Pancreas (tissue), 10 donors: ENCODE results near the gene ANKS6. TPM values are rescaled to one million over a fixed set of nuclear protein-coding genes. Genes with fewer than 3 reads are reported as not detected.

ENCODE experiments used
- ATAC-seq, 4 donors: fragments of 200-7000 bp; cut with Tn5 transposase; one replicate each; pipeline versions ENCODE4 v1.8.0 to v1.9.1; 2020; ENCODE audit warnings: mild to moderate bottlenecking in 4 of 4, moderate library complexity in 4 of 4
- DNase-seq, 6 donors: peaks; one replicate each; pipeline ENCODE4 v3.0.0-alpha.2; 2020
- FAIRE-seq: peaks from 2 replicates; lab custom pipeline; 2012; peaks lifted over from hg19 to GRCh38; lab: Jason Lieb, UNC
- H3K27ac ChIP-seq, 4 donors: fragments of 200-600 bp; sonication (generic); 1 replicate in 3 of 4; 2 replicates in 1 of 4; pipeline versions ENCODE4 v1.5.0 to v1.8.0; 2020
- H3K27me3 ChIP-seq, 4 donors: fragments of 200-600 bp; one replicate each; pipeline ENCODE4 v1.8.0; 2021
- H3K36me3 ChIP-seq, 3 donors: fragments of 200-600 bp; sonication (generic) in 1 of 3; one replicate each; pipeline versions ENCODE4 v1.5.0 to v1.8.0; 2020 to 2021
- H3K4me1 ChIP-seq, 3 donors: fragments of 200-600 bp; one replicate each; pipeline ENCODE4 v1.8.0; 2021
- H3K4me3 ChIP-seq, 4 donors: fragments of 200-600 bp; sonication (generic) in 2 of 4; one replicate each; pipeline versions ENCODE4 v1.5.0 to v1.8.0; 2020 to 2021
- H3K9me3 ChIP-seq, 4 donors: fragments of 200-600 bp; one replicate each; pipeline ENCODE4 v1.8.0; 2021
- CTCF ChIP-seq, 4 donors: fragments of 200-600 bp; sonication (generic) in 3 of 4; IDR thresholded peaks; one replicate each; pipeline versions ENCODE4 v1.5.0 to v1.8.0; 2021; ENCODE audit warnings: antibody characterized with exemption in 4 of 4
- WGBS, 2 donors: extraction: QIAGEN DNeasy Blood & Tissue Kit; methylation state at CpG; one replicate each; pipeline ENCODE4 v1.1.7; 2013; 5-methylcytosine and 5-hydroxymethylcytosine counted together
- intact Hi-C, 3 donors: fragments of 100-400 bp; cut with DNase I; formaldehyde crosslinking; loops; one replicate each; pipeline versions ENCODE4 v1.11.1 to v1.14.2; 2022
- polyA plus RNA-seq, 2 donors: library from polyadenylated mRNA; stranded (reverse); fragments of 200-250 nt; gene quantifications; one replicate each; pipeline ENCODE4 v1.2.3, GENCODE V29; 2013
- total RNA-seq, 6 donors: library from RNA; stranded (reverse); fragmentation: NEBNext Ultra II Directional in 4 of 6; extraction: Animal tissue kit (Norgen Biotek cat#: 25700) in 4 of 6; gene quantifications; one replicate each; pipeline versions ENCODE4 v1.2.1 to v1.2.4, GENCODE V29; 2021 to 2023
- donor health status: healthy with polysubstance abuse.
- donor health status: DM: no; HTN: no; CAD: no; lungs with moderate emphysema.
- donor health status: DM: no; HTN: no; CAD: no.
- donor health status: control.
- donor health status: control.
- donor health status: Bipolar disorder and iron deficiency.
- donor health status: DM: yes; HTN: yes; CAD: no.
- donor health status: DM: no; HTN: no; CAD: no.
- donor health status: DM: no; HTN: no; CAD: no.
- donor health status: DM: yes; HTN: yes; CAD: no.

The ANKS6 gene
- total and polyA plus RNA-seq, 8 donors, result 10.6 to 20.6 (median 12.3) TPM

- no peak for ATAC-seq
- H3K27ac ChIP-seq, result no peak overlapping the region
- no peaks in the 10 kb centered on the region for H3K27me3 ChIP-seq
- WGBS, 2 donors, result 93 to 97% methylated on average over 7 of the region's 7 CpGs
- no peak overlapping the region for H3K4me3 ChIP-seq
- no peaks in the 10 kb centered on the region for H3K9me3 ChIP-seq
- peaks cover 0 to 56% (median 6%) of the 10 kb centered on the region in 3 donors for H3K36me3 ChIP-seq
- FAIRE-seq, result no peak
- H3K4me1 ChIP-seq, result no peaks in the 10 kb centered on the region
- intact Hi-C loops, result no loop called here
- no peak for DNase-seq
- no peak for TF ChIP-seq CTCF (IDR thresholded peaks at IDR 0.05)
Measured at GRCh38 chr9:98767915-98768314, 28.4 kb downstream of the ANKS6 start.

- Histone ChIP-seq H3K4me1 (no peaks in the 10 kb centered on the region), H3K4me3 (no peak overlapping the region), H3K9me3 (no peaks in the 10 kb centered on the region), H3K36me3 (peaks cover 0 to 49% (median 6%) of the 10 kb centered on the region in 3 donors), H3K27me3 (no peaks in the 10 kb centered on the region), H3K27ac (no peak overlapping the region)
- 92 to 98% methylated on average over 3 of the region's 3 CpGs for WGBS, 2 donors
- intact Hi-C loops, result no loop called here
- TF ChIP-seq CTCF (IDR thresholded peaks at IDR 0.05), result no peak
- no peak for DNase-seq
- FAIRE-seq, result no peak
- no peak for ATAC-seq
Measured at GRCh38 chr9:98767196-98767595, 29.2 kb downstream of the ANKS6 start.

- no peaks in the 10 kb centered on the region for H3K4me1 ChIP-seq
- TF ChIP-seq CTCF (IDR thresholded peaks at IDR 0.05), result no peak
- H3K4me3 ChIP-seq, result no peak overlapping the region
- no peak for DNase-seq
- 92 to 93% methylated on average over 2 of the region's 2 CpGs for WGBS, 2 donors
- no peaks in the 10 kb centered on the region for H3K9me3 ChIP-seq
- intact Hi-C loops, result no loop called here
- no peak for ATAC-seq
- H3K27me3 ChIP-seq, result no peaks in the 10 kb centered on the region
- FAIRE-seq, result no peak
- H3K36me3 ChIP-seq, result peaks cover 0 to 43% (median 6%) of the 10 kb centered on the region in 3 donors
- H3K27ac ChIP-seq, result no peak overlapping the region
Measured at GRCh38 chr9:98766586-98766985, 29.8 kb downstream of the ANKS6 start.

GRCh38 chr9:98765256-98765655, 31.1 kb downstream of the ANKS6 start:
- Histone ChIP-seq H3K27ac (no peak overlapping the region), H3K36me3 (peaks cover 0 to 30% (median 0%) of the 10 kb centered on the region in 3 donors), H3K4me3 (no peak overlapping the region), H3K27me3 (no peaks in the 10 kb centered on the region), H3K4me1 (no peaks in the 10 kb centered on the region), H3K9me3 (no peaks in the 10 kb centered on the region)
- ATAC-seq (no peak), FAIRE-seq (no peak), DNase-seq (no peak)
- WGBS, 2 donors, result 88 to 90% methylated on average over 1 of the region's 1 CpG
- TF ChIP-seq CTCF (IDR thresholded peaks at IDR 0.05), result no peak
- intact Hi-C loops, result no loop called here

GRCh38 chr9:98763986-98764745, 32.2 kb downstream of the ANKS6 start:
- Histone ChIP-seq H3K27me3 (no peaks in the 10 kb centered on the region), H3K36me3 (peaks cover 0 to 20% (median 0%) of the 10 kb centered on the region in 3 donors), H3K4me3 (no peak overlapping the region), H3K4me1 (no peaks in the 10 kb centered on the region), H3K9me3 (no peaks in the 10 kb centered on the region), H3K27ac (no peak overlapping the region)
- intact Hi-C loops, result no loop called here
- WGBS, 2 donors, result 95 to 98% methylated on average over 3 of the region's 3 CpGs
- FAIRE-seq, result no peak
- no peak for ATAC-seq
- no peak for DNase-seq
- TF ChIP-seq CTCF (IDR thresholded peaks at IDR 0.05), result no peak
